Large intestine (tissue), 3 donors: Measurements from ENCODE around the gene ALK. TPM values are rescaled to one million over a fixed set of nuclear protein-coding genes. Genes with fewer than 3 reads are reported as not detected.

Source experiments
- DNase-seq, 2 donors: peaks; one replicate each; pipeline versions ENCODE4 v3.0.0 to v3.0.0-alpha.2; 2013
- H3K27ac ChIP-seq: one replicate; pipeline ENCODE4 v1.5.1; 2013; ENCODE audit warnings: low read length
- H3K27me3 ChIP-seq: 2 replicates; pipeline ENCODE4 v1.6.1; 2013; ENCODE audit warnings: low read length; ENCODE audit not compliant: control insufficient read depth, insufficient read depth
- H3K36me3 ChIP-seq: 2 replicates; pipeline ENCODE4 v1.6.1; 2013; ENCODE audit warnings: low read length; ENCODE audit not compliant: control insufficient read depth, insufficient read depth
- H3K4me1 ChIP-seq: one replicate; pipeline ENCODE4 v1.6.1; 2013; ENCODE audit warnings: low read length; ENCODE audit not compliant: control insufficient read depth, insufficient read depth
- H3K4me3 ChIP-seq: one replicate; pipeline ENCODE4 v1.5.1; 2013; ENCODE audit warnings: low read length
- H3K9me3 ChIP-seq: one replicate; pipeline ENCODE4 v1.6.1; 2013; ENCODE audit warnings: mild to moderate bottlenecking, low read depth, low read length, moderate library complexity; ENCODE audit not compliant: control insufficient read depth
- WGBS: methylation state at CpG from one replicate; pipeline ENCODE4 v1.1.5; 2013; ENCODE audit warnings: low lambda C conversion rate; ENCODE audit not compliant: insufficient coverage; 5-methylcytosine and 5-hydroxymethylcytosine counted together
- polyA plus RNA-seq: library from polyadenylated mRNA; unstranded; fragments of 120-200 nt; gene quantifications from one replicate; pipeline ENCODE4 v1.2.1, GENCODE V29; 2013

Gene ALK
- polyA plus RNA-seq, 1 donor: 1.5 TPM

DNA sequence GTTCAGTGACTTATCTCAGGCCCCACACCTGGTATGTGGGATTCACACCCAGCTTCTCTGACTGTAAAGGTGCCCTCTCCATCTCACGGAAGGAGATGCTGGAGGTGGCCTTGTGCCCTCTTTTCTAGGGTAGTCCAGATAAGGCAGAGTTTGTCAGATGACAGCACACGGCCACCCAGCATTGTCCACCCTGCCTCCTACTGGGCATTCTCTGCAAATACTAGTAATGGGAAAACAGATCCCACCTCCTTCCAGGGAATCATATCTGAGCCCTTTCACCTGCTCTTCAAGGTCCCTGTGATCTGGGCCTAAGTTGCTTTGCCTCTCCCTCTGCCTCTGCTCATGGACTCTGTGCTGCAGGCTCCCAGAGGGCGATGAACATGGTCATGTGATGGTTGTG, 591.5 kb downstream of the ALK start:
- DNase-seq: no peak
- no peaks in the 10 kb centered on the region for H3K4me1 ChIP-seq
- no CpG with 5 or more reads among the region's 3 CpGs for WGBS
- H3K9me3 ChIP-seq: no peaks in the 10 kb centered on the region
- peaks cover 3% of the 10 kb centered on the region for H3K27me3 ChIP-seq
- H3K4me3 ChIP-seq: no peak overlapping the region
- no peak overlapping the region for H3K27ac ChIP-seq
- H3K36me3 ChIP-seq: no peaks in the 10 kb centered on the region

- Histone ChIP-seq H3K9me3 (no peaks in the 10 kb centered on the region), H3K27me3 (no peaks in the 10 kb centered on the region), H3K4me1 (no peaks in the 10 kb centered on the region), H3K27ac (no peak overlapping the region), H3K4me3 (no peak overlapping the region), H3K36me3 (no peaks in the 10 kb centered on the region)
- WGBS: no CpG with 5 or more reads among the region's 8 CpGs
- no peak for DNase-seq
Observed at GRCh38 chr2:29326926-29327325, 594.5 kb downstream of the ALK start.

- H3K27me3 ChIP-seq: no peaks in the 10 kb centered on the region
- no peak for DNase-seq
- no peaks in the 10 kb centered on the region for H3K36me3 ChIP-seq
- no peak overlapping the region for H3K27ac ChIP-seq
- no peak overlapping the region for H3K4me3 ChIP-seq
- no peaks in the 10 kb centered on the region for H3K9me3 ChIP-seq
- H3K4me1 ChIP-seq: no peaks in the 10 kb centered on the region
- WGBS: no CpG with 5 or more reads among the region's 3 CpGs
Observed at GRCh38 chr2:29325544-29325943, 595.8 kb downstream of the ALK start.

DNA sequence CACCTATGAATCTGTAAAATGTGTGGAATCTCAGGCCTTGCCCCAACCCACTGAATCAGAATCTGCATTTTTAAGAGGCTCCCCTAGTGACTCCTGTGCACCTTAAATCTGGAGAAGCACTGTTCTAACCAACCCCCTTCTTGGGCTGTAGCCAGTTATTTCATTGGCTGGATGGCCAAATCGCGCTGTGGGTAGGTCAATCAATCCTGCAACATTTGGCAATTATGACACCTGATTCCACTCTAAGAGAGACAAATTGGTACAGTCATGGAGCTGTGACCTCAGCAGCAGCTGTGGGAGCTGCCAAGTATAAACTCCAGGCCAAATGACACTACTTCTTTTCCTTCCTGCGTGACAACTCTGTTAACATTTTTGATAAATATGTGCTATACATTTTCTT, 597.4 kb downstream of the ALK start:
- no CpG with 5 or more reads among the region's 3 CpGs for WGBS
- H3K4me1 ChIP-seq: no peaks in the 10 kb centered on the region
- DNase-seq: no peak

DNA sequence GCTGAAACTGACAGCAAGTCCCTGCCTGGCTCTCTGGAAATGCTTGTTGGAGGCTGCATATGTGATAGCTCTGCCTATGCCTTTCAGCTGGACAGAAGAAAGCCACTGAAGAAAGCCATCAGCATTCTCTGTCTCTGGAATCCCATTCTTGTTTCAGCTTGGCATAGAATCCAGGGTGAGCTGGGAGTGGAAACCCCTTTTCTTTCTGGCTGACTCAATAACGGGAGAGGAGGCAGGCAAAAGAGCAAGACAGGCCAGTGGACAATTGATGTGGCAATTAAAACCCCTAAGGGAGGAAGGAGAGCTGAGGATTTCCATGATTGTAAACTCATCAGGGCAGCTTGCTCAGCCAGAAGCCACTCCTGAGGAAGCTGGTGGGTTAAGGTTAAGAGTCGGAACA, 598.1 kb downstream of the ALK start:
- no peak overlapping the region for H3K27ac ChIP-seq
- no CpG with 5 or more reads among the region's 2 CpGs for WGBS
- H3K9me3 ChIP-seq: no peaks in the 10 kb centered on the region
- no peaks in the 10 kb centered on the region for H3K36me3 ChIP-seq
- no peaks in the 10 kb centered on the region for H3K27me3 ChIP-seq
- DNase-seq: no peak
- H3K4me3 ChIP-seq: no peak overlapping the region
- no peaks in the 10 kb centered on the region for H3K4me1 ChIP-seq

More for the DNA sequence above, 597.4 kb downstream of the ALK start:
- Histone ChIP-seq H3K27ac (no peak overlapping the region), H3K27me3 (no peaks in the 10 kb centered on the region), H3K4me3 (no peak overlapping the region), H3K36me3 (no peaks in the 10 kb centered on the region), H3K9me3 (no peaks in the 10 kb centered on the region)

GRCh38 chr2:29322011-29322410, 599.4 kb downstream of the ALK start:
- H3K27ac ChIP-seq: no peak overlapping the region
- H3K9me3 ChIP-seq: no peaks in the 10 kb centered on the region
- no peaks in the 10 kb centered on the region for H3K27me3 ChIP-seq
- no peak overlapping the region for H3K4me3 ChIP-seq
- H3K4me1 ChIP-seq: no peaks in the 10 kb centered on the region
- 20% methylated on average over 1 of the region's 2 CpGs for WGBS
- H3K36me3 ChIP-seq: no peaks in the 10 kb centered on the region
- DNase-seq: no peak

DNA sequence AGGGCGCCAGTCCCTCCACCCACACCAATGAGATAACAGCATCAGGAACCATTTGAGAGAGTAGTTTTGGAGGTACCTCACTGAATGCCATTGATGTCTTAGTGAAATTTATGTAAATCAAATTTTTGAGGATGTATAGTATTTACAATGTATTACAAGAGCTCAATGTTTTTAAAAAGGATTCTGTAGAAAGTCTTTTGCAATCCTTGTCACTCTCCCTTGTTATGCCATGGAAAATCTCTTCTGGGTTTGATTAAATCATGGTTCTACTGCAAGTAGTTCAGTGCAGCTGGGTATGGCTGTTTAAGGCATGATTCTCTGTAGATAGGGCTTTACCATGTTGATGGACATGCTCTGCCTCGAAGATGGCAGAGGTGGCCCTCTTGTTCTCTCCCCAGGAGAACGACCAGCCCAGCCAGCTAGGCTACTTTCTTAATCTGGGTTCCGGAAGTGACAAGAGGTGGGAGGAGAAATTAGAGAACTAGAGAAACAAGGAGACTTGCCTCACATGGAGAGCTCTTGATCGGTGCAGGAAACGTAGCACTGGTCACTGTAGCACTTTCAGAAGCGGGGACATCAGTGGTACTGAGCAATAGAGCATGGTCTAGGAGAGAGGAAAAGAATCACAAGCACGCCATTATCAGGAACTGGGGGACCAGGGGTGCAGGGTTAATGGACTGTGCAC, 603.4 kb downstream of the ALK start:
- WGBS: no CpG with 5 or more reads among the region's 8 CpGs

DNA sequence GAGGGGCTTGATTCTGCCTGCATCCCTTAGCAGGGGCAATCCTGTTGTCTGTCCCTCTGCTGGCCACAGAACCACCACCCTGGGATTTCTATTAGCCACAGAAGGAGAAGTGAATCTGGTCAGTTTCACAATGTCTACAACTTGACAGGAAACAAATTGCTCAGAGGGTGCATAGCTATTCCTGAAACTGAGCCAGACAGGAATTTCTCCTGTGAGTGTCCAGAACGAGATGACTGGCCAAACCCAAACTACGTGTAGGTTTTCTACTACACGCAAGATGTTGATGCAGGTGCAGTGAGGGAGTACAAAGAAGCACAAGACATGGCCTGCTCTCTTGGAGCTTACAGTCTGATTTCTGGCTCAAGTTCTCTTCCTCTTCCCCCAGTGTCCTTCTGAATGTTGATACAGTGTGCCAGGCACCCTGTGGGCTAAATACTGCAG, 604.3 kb downstream of the ALK start:
- peaks cover 11% of the 10 kb centered on the region for H3K27me3 ChIP-seq
- H3K27ac ChIP-seq: no peak overlapping the region
- H3K4me1 ChIP-seq: no peaks in the 10 kb centered on the region
- H3K4me3 ChIP-seq: no peak overlapping the region
- H3K9me3 ChIP-seq: no peaks in the 10 kb centered on the region
- peak in 1 of 2 donors; percentile 11 for DNase-seq
- H3K36me3 ChIP-seq: no peaks in the 10 kb centered on the region
- no CpG with 5 or more reads among the region's 3 CpGs for WGBS

More for the DNA sequence above, 603.4 kb downstream of the ALK start:
- no peak for DNase-seq
- H3K27me3 ChIP-seq: peaks cover 9% of the 10 kb centered on the region
- H3K4me3 ChIP-seq: no peak overlapping the region
- H3K27ac ChIP-seq: no peak overlapping the region
- no peaks in the 10 kb centered on the region for H3K4me1 ChIP-seq
- H3K36me3 ChIP-seq: no peaks in the 10 kb centered on the region
- no peaks in the 10 kb centered on the region for H3K9me3 ChIP-seq

GRCh38 chr2:29314816-29315571, 606.4 kb downstream of the ALK start:
- Histone ChIP-seq H3K36me3 (no peaks in the 10 kb centered on the region), H3K27ac (no peak overlapping the region), H3K4me1 (no peaks in the 10 kb centered on the region), H3K27me3 (peaks cover 11% of the 10 kb centered on the region), H3K9me3 (no peaks in the 10 kb centered on the region), H3K4me3 (no peak overlapping the region)
- 17% methylated on average over 1 of the region's 18 CpGs for WGBS
- peak in 1 of 2 donors; percentile 24 for DNase-seq

DNA sequence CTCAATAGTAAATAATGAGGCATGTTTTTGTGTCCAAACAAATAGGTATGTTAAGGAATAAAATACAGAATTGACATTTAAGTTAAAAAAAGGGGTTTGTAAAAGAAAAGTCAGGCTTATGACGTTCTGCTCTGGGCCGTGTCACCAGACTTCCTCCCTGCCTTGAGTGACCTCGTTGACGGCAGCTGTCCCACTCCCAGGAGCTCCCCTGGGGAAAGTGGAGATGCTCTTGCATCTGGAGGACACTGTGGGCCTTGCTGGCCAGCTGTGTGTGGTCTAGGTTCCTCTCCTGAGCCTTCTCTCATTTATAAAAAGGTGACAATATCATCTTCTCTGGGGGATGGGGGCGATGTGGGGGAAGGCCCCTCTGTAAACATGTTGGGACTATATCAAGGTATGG, 609.9 kb downstream of the ALK start:
- H3K4me1 ChIP-seq: no peaks in the 10 kb centered on the region
- peaks cover 11% of the 10 kb centered on the region for H3K27me3 ChIP-seq
- H3K36me3 ChIP-seq: no peaks in the 10 kb centered on the region
- no peak overlapping the region for H3K27ac ChIP-seq
- no CpG with 5 or more reads among the region's 5 CpGs for WGBS
- H3K4me3 ChIP-seq: no peak overlapping the region
- H3K9me3 ChIP-seq: no peaks in the 10 kb centered on the region
- DNase-seq: no peak
